ENCODE data around the gene S100A12. TPM values are rescaled to one million over a fixed set of nuclear protein-coding genes. Genes with fewer than 3 reads are reported as not detected.

Gene S100A12
- total RNA-seq, 1 experiment from 2014 or later = not detected

DNA sequence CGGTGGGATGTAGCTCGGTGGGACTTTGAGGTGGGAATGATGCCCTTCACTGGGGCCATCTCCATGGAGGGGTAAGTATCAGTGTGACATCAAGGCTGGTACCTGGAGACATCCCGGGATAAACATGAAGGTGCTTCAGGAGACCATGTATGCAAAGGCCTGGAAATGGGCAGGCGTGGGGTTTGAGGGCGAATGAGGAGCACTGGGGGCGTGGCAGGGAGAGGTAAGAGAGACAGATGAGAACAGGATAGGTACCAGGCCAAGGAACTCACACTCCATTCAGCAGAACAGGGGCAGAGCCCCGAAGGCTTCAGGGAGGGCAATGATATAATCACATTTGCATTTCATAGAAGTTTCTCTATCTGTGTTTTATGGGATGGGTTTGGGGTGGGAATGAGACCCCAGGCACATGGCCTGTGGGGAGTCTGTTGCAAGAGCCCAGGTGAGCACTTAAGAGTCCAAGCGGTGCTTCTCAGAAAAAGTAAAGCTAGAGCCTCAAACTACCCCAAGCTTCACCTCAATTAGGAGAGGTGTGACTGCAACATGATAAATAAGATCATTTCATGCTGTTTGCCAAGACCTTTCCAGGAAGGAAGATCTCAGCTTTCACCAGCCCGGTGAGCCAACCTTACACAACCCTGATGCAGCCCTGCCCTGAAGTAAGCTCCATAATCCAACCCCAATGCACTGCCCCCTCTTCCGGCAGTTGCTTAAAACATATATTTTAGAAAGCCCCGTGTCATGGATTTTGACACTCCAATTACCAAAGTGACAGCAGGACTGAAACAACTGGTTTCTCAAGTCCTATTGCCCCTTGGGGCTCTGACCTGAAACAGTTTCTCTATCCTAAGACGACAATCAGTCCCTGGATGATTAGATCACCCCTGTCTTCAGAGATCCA is 10.4 kb downstream of the S100A12 start:
- H3K4me1 Mint-ChIP-seq (ENCODE audit: low read depth, unreplicated experiment) = peaks cover 6% of the 10 kb centered on the region
- no peak for DNase-seq
- no peaks in the 10 kb centered on the region for H3K9me3 Mint-ChIP-seq (ENCODE audit: unreplicated experiment)
- peaks cover 28% of the 10 kb centered on the region for H3K4me1 ChIP-seq
- no peaks in the 10 kb centered on the region for H3K9me3 ChIP-seq
- H3K4me3 Mint-ChIP-seq (ENCODE audit: unreplicated experiment) = no peak overlapping the region
- H3K36me3 Mint-ChIP-seq (ENCODE audit: insufficient read depth, unreplicated experiment) = no peaks in the 10 kb centered on the region
- no peaks in the 10 kb centered on the region for H3K36me3 ChIP-seq (ENCODE audit: control insufficient read depth, insufficient read depth, low read length)
- no TSS peak for BruUV-seq (replicated peaks)
- ChIA-PET CTCF (no interaction called here), POLR2A (no interaction called here)
- intact Hi-C loops (cut with micrococcal nuclease; ENCODE audit: unreplicated experiment) = no loop called here
- H3K27me3 Mint-ChIP-seq (ENCODE audit: insufficient read depth, unreplicated experiment) = no peaks in the 10 kb centered on the region
- no peak overlapping the region for H3K27ac Mint-ChIP-seq (ENCODE audit: unreplicated experiment)
- H3K27me3 ChIP-seq (replicated peaks; ENCODE audit: control insufficient read depth, insufficient read depth, low read length) = no peaks in the 10 kb centered on the region
- H3K4me3 ChIP-seq (ENCODE audit: low read depth, low read length) = no peak overlapping the region
- no peak for TF ChIP-seq CTCF (IDR thresholded peaks at IDR 0.05; ENCODE audit: insufficient read depth in 1 of 2, low read depth in 1 of 2, low read length in 1 of 2, severe bottlenecking in 1 of 2, unreplicated experiment in 1 of 2)

GRCh38 chr1:153364156-153364555 is 11.3 kb downstream of the S100A12 start:
- ChIA-PET CTCF (no interaction called here), POLR2A (interaction anchor here (0.7 kb wide), 1 partner anchor 122 kb away, joined by 11 read pairs; no protein-coding TSS in a partner anchor)
- Histone ChIP-seq H3K27me3 (replicated peaks; ENCODE audit: control insufficient read depth, insufficient read depth, low read length) (no peaks in the 10 kb centered on the region), H3K36me3 (ENCODE audit: control insufficient read depth, insufficient read depth, low read length) (no peaks in the 10 kb centered on the region), H3K4me3 (ENCODE audit: low read depth, low read length) (no peak overlapping the region), H3K4me1 (peaks cover 28% of the 10 kb centered on the region), H3K9me3 (no peaks in the 10 kb centered on the region)
- intact Hi-C loops (cut with micrococcal nuclease; ENCODE audit: unreplicated experiment) = no loop called here
- no TSS peak for BruUV-seq (replicated peaks)
- no peaks in the 10 kb centered on the region for H3K9me3 Mint-ChIP-seq (ENCODE audit: unreplicated experiment)
- no peak overlapping the region for H3K4me3 Mint-ChIP-seq (ENCODE audit: unreplicated experiment)
- no peak for DNase-seq
- no peak for TF ChIP-seq CTCF (IDR thresholded peaks at IDR 0.05; ENCODE audit: insufficient read depth in 1 of 2, low read depth in 1 of 2, low read length in 1 of 2, severe bottlenecking in 1 of 2, unreplicated experiment in 1 of 2)
- no peak overlapping the region for H3K27ac Mint-ChIP-seq (ENCODE audit: unreplicated experiment)
- H3K4me1 Mint-ChIP-seq (ENCODE audit: low read depth, unreplicated experiment) = peaks cover 6% of the 10 kb centered on the region
- no peaks in the 10 kb centered on the region for H3K27me3 Mint-ChIP-seq (ENCODE audit: insufficient read depth, unreplicated experiment)
- H3K36me3 Mint-ChIP-seq (ENCODE audit: insufficient read depth, unreplicated experiment) = no peaks in the 10 kb centered on the region

GRCh38 chr1:153363641-153364040 is 11.8 kb downstream of the S100A12 start:
- CTCF ChIA-PET = no interaction called here
- Histone ChIP-seq H3K9me3 (no peaks in the 10 kb centered on the region), H3K36me3 (ENCODE audit: control insufficient read depth, insufficient read depth, low read length) (no peaks in the 10 kb centered on the region), H3K4me3 (ENCODE audit: low read depth, low read length) (no peak overlapping the region), H3K4me1 (peaks cover 28% of the 10 kb centered on the region), H3K27me3 (replicated peaks; ENCODE audit: control insufficient read depth, insufficient read depth, low read length) (no peaks in the 10 kb centered on the region)
- TF ChIP-seq CTCF (IDR thresholded peaks at IDR 0.05; ENCODE audit: insufficient read depth in 1 of 2, low read depth in 1 of 2, low read length in 1 of 2, severe bottlenecking in 1 of 2, unreplicated experiment in 1 of 2) = no peak
- no peak overlapping the region for H3K27ac Mint-ChIP-seq (ENCODE audit: unreplicated experiment)
- POLR2A ChIA-PET = no interaction called here
- DNase-seq = no peak
- BruUV-seq (replicated peaks) = no TSS peak
- H3K27me3 Mint-ChIP-seq (ENCODE audit: insufficient read depth, unreplicated experiment) = no peaks in the 10 kb centered on the region
- no peaks in the 10 kb centered on the region for H3K36me3 Mint-ChIP-seq (ENCODE audit: insufficient read depth, unreplicated experiment)
- H3K9me3 Mint-ChIP-seq (ENCODE audit: unreplicated experiment) = no peaks in the 10 kb centered on the region
- H3K4me3 Mint-ChIP-seq (ENCODE audit: unreplicated experiment) = no peak overlapping the region
- intact Hi-C loops (cut with micrococcal nuclease; ENCODE audit: unreplicated experiment) = no loop called here
- H3K4me1 Mint-ChIP-seq (ENCODE audit: low read depth, unreplicated experiment) = peaks cover 6% of the 10 kb centered on the region

All from Caco-2 (cell line).